Measurements from ENCODE around the gene GNG12.

The GNG12 gene

GRCh38 chr1:67814121-67814772 is 19.0 kb downstream of the GNG12 start:
- Mint-ChIP-seq H3K36me3 (no peaks in the 10 kb centered on the region), H3K9me3 (ENCODE audit: low read depth) (no peaks in the 10 kb centered on the region), H3K27me3 (peaks cover 8% of the 10 kb centered on the region), H3K4me1 (ENCODE audit: low read depth) (no peaks in the 10 kb centered on the region), H3K27ac (no peak overlapping the region), H3K4me3 (no peak overlapping the region)

- Mint-ChIP-seq H3K27me3 (peaks cover 5% of the 10 kb centered on the region), H3K36me3 (no peaks in the 10 kb centered on the region), H3K27ac (no peak overlapping the region), H3K4me3 (no peak overlapping the region), H3K9me3 (ENCODE audit: low read depth) (no peaks in the 10 kb centered on the region), H3K4me1 (ENCODE audit: low read depth) (no peaks in the 10 kb centered on the region)
Observed at GRCh38 chr1:67812226-67812625, 21.0 kb downstream of the GNG12 start.

- H3K36me3 Mint-ChIP-seq = no peaks in the 10 kb centered on the region
- H3K9me3 Mint-ChIP-seq (ENCODE audit: low read depth) = no peaks in the 10 kb centered on the region
- H3K27ac Mint-ChIP-seq = no peak overlapping the region
- no peak overlapping the region for H3K4me3 Mint-ChIP-seq
- H3K27me3 Mint-ChIP-seq = peaks cover 3% of the 10 kb centered on the region
- H3K4me1 Mint-ChIP-seq (ENCODE audit: low read depth) = no peaks in the 10 kb centered on the region
Observed at GRCh38 chr1:67811781-67812180, 21.5 kb downstream of the GNG12 start.

GRCh38 chr1:67809887-67810286 is 23.4 kb downstream of the GNG12 start:
- Mint-ChIP-seq H3K4me3 (no peak overlapping the region), H3K36me3 (no peaks in the 10 kb centered on the region), H3K27me3 (peaks cover 5% of the 10 kb centered on the region)

GRCh38 chr1:67807282-67807681 is 26.0 kb downstream of the GNG12 start:
- Mint-ChIP-seq H3K4me3 (no peak overlapping the region), H3K27ac (no peak overlapping the region)

More at GRCh38 chr1:67809887-67810286, 23.4 kb downstream of the GNG12 start:
- Mint-ChIP-seq H3K27ac (no peak overlapping the region), H3K4me1 (ENCODE audit: low read depth) (no peaks in the 10 kb centered on the region), H3K9me3 (ENCODE audit: low read depth) (no peaks in the 10 kb centered on the region)

GRCh38 chr1:67804710-67805109 is 28.6 kb downstream of the GNG12 start:
- Mint-ChIP-seq H3K4me3 (no peak overlapping the region), H3K9me3 (ENCODE audit: low read depth) (no peaks in the 10 kb centered on the region), H3K27me3 (peaks cover 34% of the 10 kb centered on the region), H3K4me1 (ENCODE audit: low read depth) (no peaks in the 10 kb centered on the region), H3K36me3 (no peaks in the 10 kb centered on the region), H3K27ac (no peak overlapping the region)

More at GRCh38 chr1:67807282-67807681, 26.0 kb downstream of the GNG12 start:
- Mint-ChIP-seq H3K9me3 (ENCODE audit: low read depth) (no peaks in the 10 kb centered on the region), H3K27me3 (peaks cover 21% of the 10 kb centered on the region), H3K36me3 (no peaks in the 10 kb centered on the region), H3K4me1 (ENCODE audit: low read depth) (no peaks in the 10 kb centered on the region)

GRCh38 chr1:67803380-67804279 is 29.6 kb downstream of the GNG12 start:
- Mint-ChIP-seq H3K4me1 (ENCODE audit: low read depth) (no peaks in the 10 kb centered on the region), H3K9me3 (ENCODE audit: low read depth) (no peaks in the 10 kb centered on the region), H3K4me3 (no peak overlapping the region), H3K27ac (no peak overlapping the region), H3K27me3 (peaks cover 37% of the 10 kb centered on the region), H3K36me3 (no peaks in the 10 kb centered on the region)

- H3K36me3 Mint-ChIP-seq = no peaks in the 10 kb centered on the region
- no peaks in the 10 kb centered on the region for H3K4me1 Mint-ChIP-seq (ENCODE audit: low read depth)
- peaks cover 37% of the 10 kb centered on the region for H3K27me3 Mint-ChIP-seq
- H3K9me3 Mint-ChIP-seq (ENCODE audit: low read depth) = no peaks in the 10 kb centered on the region
- H3K27ac Mint-ChIP-seq = no peak overlapping the region
- no peak overlapping the region for H3K4me3 Mint-ChIP-seq
Observed at GRCh38 chr1:67802565-67802964, 30.7 kb downstream of the GNG12 start.

- no peaks in the 10 kb centered on the region for H3K4me1 Mint-ChIP-seq (ENCODE audit: low read depth)
- H3K27me3 Mint-ChIP-seq = peaks cover 40% of the 10 kb centered on the region
- no peaks in the 10 kb centered on the region for H3K9me3 Mint-ChIP-seq (ENCODE audit: low read depth)
- H3K4me3 Mint-ChIP-seq = no peak overlapping the region
- no peaks in the 10 kb centered on the region for H3K36me3 Mint-ChIP-seq
- no peak overlapping the region for H3K27ac Mint-ChIP-seq
Observed at GRCh38 chr1:67801903-67802302, 31.4 kb downstream of the GNG12 start.

GRCh38 chr1:67795179-67795912 is 37.9 kb downstream of the GNG12 start:
- no peak overlapping the region for H3K4me3 Mint-ChIP-seq
- H3K36me3 Mint-ChIP-seq = no peaks in the 10 kb centered on the region
- H3K27ac Mint-ChIP-seq = no peak overlapping the region
- H3K4me1 Mint-ChIP-seq (ENCODE audit: low read depth) = no peaks in the 10 kb centered on the region
- peaks cover 9% of the 10 kb centered on the region for H3K27me3 Mint-ChIP-seq
- H3K9me3 Mint-ChIP-seq (ENCODE audit: low read depth) = no peaks in the 10 kb centered on the region

GRCh38 chr1:67793562-67793961 is 39.7 kb downstream of the GNG12 start:
- Mint-ChIP-seq H3K27ac (no peak overlapping the region), H3K4me3 (no peak overlapping the region), H3K4me1 (ENCODE audit: low read depth) (no peaks in the 10 kb centered on the region), H3K36me3 (no peaks in the 10 kb centered on the region), H3K27me3 (peaks cover 5% of the 10 kb centered on the region), H3K9me3 (ENCODE audit: low read depth) (no peaks in the 10 kb centered on the region)

GRCh38 chr1:67792741-67793458 is 40.4 kb downstream of the GNG12 start:
- H3K9me3 Mint-ChIP-seq (ENCODE audit: low read depth) = no peaks in the 10 kb centered on the region
- peaks cover 5% of the 10 kb centered on the region for H3K27me3 Mint-ChIP-seq
- H3K36me3 Mint-ChIP-seq = no peaks in the 10 kb centered on the region
- H3K4me1 Mint-ChIP-seq (ENCODE audit: low read depth) = no peaks in the 10 kb centered on the region
- no peak overlapping the region for H3K27ac Mint-ChIP-seq
- no peak overlapping the region for H3K4me3 Mint-ChIP-seq

- Mint-ChIP-seq H3K27me3 (peaks cover 2% of the 10 kb centered on the region), H3K9me3 (ENCODE audit: low read depth) (no peaks in the 10 kb centered on the region)
Observed at GRCh38 chr1:67792103-67792502, 41.2 kb downstream of the GNG12 start.

GRCh38 chr1:67791686-67792085 is 41.6 kb downstream of the GNG12 start:
- no peaks in the 10 kb centered on the region for H3K9me3 Mint-ChIP-seq (ENCODE audit: low read depth)
- no peaks in the 10 kb centered on the region for H3K4me1 Mint-ChIP-seq (ENCODE audit: low read depth)
- no peak overlapping the region for H3K27ac Mint-ChIP-seq
- peaks cover 2% of the 10 kb centered on the region for H3K27me3 Mint-ChIP-seq
- H3K4me3 Mint-ChIP-seq = no peak overlapping the region
- H3K36me3 Mint-ChIP-seq = no peaks in the 10 kb centered on the region

More at GRCh38 chr1:67792103-67792502, 41.2 kb downstream of the GNG12 start:
- Mint-ChIP-seq H3K4me1 (ENCODE audit: low read depth) (no peaks in the 10 kb centered on the region), H3K27ac (no peak overlapping the region), H3K4me3 (no peak overlapping the region), H3K36me3 (no peaks in the 10 kb centered on the region)
